Neural cell (in vitro differentiated cells): ENCODE results near the gene EPHA1. TPM values are rescaled to one million over a fixed set of nuclear protein-coding genes. Genes with fewer than 3 reads are reported as not detected.

Source experiments
- H2AFZ ChIP-seq: fragments of 200-600, 300-800 bp; sonication (generic), shearing (Covaris generic); 2 replicates; pipeline ENCODE4 v1.6.0; 2014; ENCODE audit warnings: low read depth, mild to moderate bottlenecking, antibody characterized with exemption, low read length, moderate library complexity
- H3F3A ChIP-seq: fragments of 200-600 bp; shearing (Covaris generic); 2 replicates; pipeline ENCODE4 v1.6.1; 2016; ENCODE audit warnings: mild to moderate bottlenecking, moderate library complexity, mixed read lengths, antibody characterized with exemption, low read length; ENCODE audit not compliant: insufficient read depth, poor library complexity, severe bottlenecking
- H3K27ac ChIP-seq: fragments of 200-600, 300-800 bp; sonication (generic), shearing (Covaris generic); 2 replicates; pipeline ENCODE4 v1.5.1; 2014; ENCODE audit warnings: mild to moderate bottlenecking, low read length, moderate library complexity
- H3K27me3 ChIP-seq: fragments of 300-800, 200-600 bp; sonication (generic), shearing (Covaris generic); 2 replicates; pipeline ENCODE4 v1.6.0; 2014; ENCODE audit warnings: mild to moderate bottlenecking, low read depth, low read length, moderate library complexity; ENCODE audit not compliant: insufficient read depth
- H3K36me3 ChIP-seq: fragments of 300-800, 200-600 bp; sonication (generic), shearing (Covaris generic); 2 replicates; pipeline ENCODE4 v1.5.1; 2014; ENCODE audit warnings: mild to moderate bottlenecking, antibody characterized with exemption, low read length, moderate library complexity; ENCODE audit not compliant: insufficient read depth
- H3K4me2 ChIP-seq: fragments of 300-800, 200-600 bp; sonication (generic), shearing (Covaris generic); 2 replicates; pipeline ENCODE4 v1.6.0; 2014; ENCODE audit warnings: mild to moderate bottlenecking, low read length
- H3K4me3 ChIP-seq: fragments of 300-800, 200-600 bp; sonication (generic), shearing (Covaris generic); 2 replicates; pipeline ENCODE4 v1.5.1; 2014; ENCODE audit warnings: mild to moderate bottlenecking, low read length, moderate library complexity
- H3K79me2 ChIP-seq: fragments of 200-600 bp; shearing (Covaris generic); replicated peaks from 2 replicates; pipeline ENCODE4 v1.6.0; 2014; ENCODE audit warnings: mild to moderate bottlenecking, low read length, moderate library complexity; ENCODE audit not compliant: insufficient read depth
- H3K9ac ChIP-seq: fragments of 300-800, 200-600 bp; sonication (generic), shearing (Covaris generic); 2 replicates; pipeline ENCODE4 v1.6.1; 2016; ENCODE audit warnings: mild to moderate bottlenecking, low read length, mixed read lengths
- H3K9me2 ChIP-seq: fragments of 200-600 bp; shearing (Covaris generic); 2 replicates; pipeline ENCODE4 v1.6.1; 2016; ENCODE audit warnings: mild to moderate bottlenecking, low read length, mixed read lengths; ENCODE audit not compliant: insufficient read depth
- H3K9me3 ChIP-seq: fragments of 200-600, 300-800 bp; sonication (generic), shearing (Covaris generic); 2 replicates; pipeline ENCODE4 v1.6.1; 2016; ENCODE audit warnings: mild to moderate bottlenecking, mixed run types, low read length, moderate library complexity, mixed read lengths
- H4K20me1 ChIP-seq: fragments of 200-600 bp; shearing (Covaris generic); 2 replicates; pipeline ENCODE4 v1.6.1; 2016; ENCODE audit warnings: mild to moderate bottlenecking, mixed run types; ENCODE audit not compliant: insufficient read depth
- EP300 ChIP-seq: fragments of 450-650 bp; conservative IDR thresholded peaks from 2 replicates; pipeline ENCODE4 v1.6.1; 2014; ENCODE audit warnings: antibody characterized with exemption, mild to moderate bottlenecking, moderate library complexity; ENCODE audit not compliant: poor library complexity, severe bottlenecking
- EZH2 ChIP-seq: fragments of 200-600, 300-800 bp; shearing (Covaris generic), sonication (generic); IDR thresholded peaks from 2 replicates; pipeline ENCODE4 v1.6.1; 2014; ENCODE audit warnings: antibody characterized with exemption, low read length, borderline replicate concordance, mild to moderate bottlenecking; ENCODE audit not compliant: insufficient read depth, poor library complexity, severe bottlenecking
- MXI1 ChIP-seq: fragments of 450-650 bp; conservative IDR thresholded peaks from 2 replicates; pipeline ENCODE4 v1.6.1; 2014; ENCODE audit warnings: antibody characterized with exemption, mild to moderate bottlenecking; ENCODE audit not compliant: poor library complexity, severe bottlenecking
- POLR2AphosphoS5 ChIP-seq: IDR thresholded peaks from 2 replicates; pipeline ENCODE4 v1.6.1; 2012
- RAD21 ChIP-seq: fragments of 450-650 bp; conservative IDR thresholded peaks from 2 replicates; pipeline ENCODE4 v1.6.1; 2014; ENCODE audit warnings: antibody characterized with exemption, mild to moderate bottlenecking, moderate library complexity
- SMC3 ChIP-seq: fragments of 450-650 bp; conservative IDR thresholded peaks from 2 replicates; pipeline ENCODE4 v1.6.1; 2014; ENCODE audit warnings: antibody characterized with exemption, mild to moderate bottlenecking, moderate library complexity; ENCODE audit not compliant: poor library complexity
- TAF1 ChIP-seq: IDR thresholded peaks from 2 replicates; pipeline ENCODE4 v1.6.1; 2012; ENCODE audit warnings: low read depth
- polyA plus RNA-seq: library from polyadenylated mRNA; depleted of rRNA; stranded (reverse); fragments of >200 nt; gene quantifications from 2 replicates; pipeline ENCODE4 v1.2.3, GENCODE V29; 2014
- TF ChIP-seq, protein P1 (sequence below): fragments of 450-650 bp; IDR thresholded peaks from 2 replicates; pipeline ENCODE4 v1.5.1; 2014; ENCODE audit warnings: antibody characterized with exemption, mild to moderate bottlenecking, moderate library complexity; ENCODE audit not compliant: poor library complexity, severe bottlenecking
- TF ChIP-seq, protein P2 (sequence below): IDR thresholded peaks from 2 replicates; pipeline ENCODE4 v1.6.1; 2012; ENCODE audit warnings: borderline replicate concordance

The EPHA1 gene
- polyA plus RNA-seq, 1 donor from 2014 or later = not detected

DNA sequence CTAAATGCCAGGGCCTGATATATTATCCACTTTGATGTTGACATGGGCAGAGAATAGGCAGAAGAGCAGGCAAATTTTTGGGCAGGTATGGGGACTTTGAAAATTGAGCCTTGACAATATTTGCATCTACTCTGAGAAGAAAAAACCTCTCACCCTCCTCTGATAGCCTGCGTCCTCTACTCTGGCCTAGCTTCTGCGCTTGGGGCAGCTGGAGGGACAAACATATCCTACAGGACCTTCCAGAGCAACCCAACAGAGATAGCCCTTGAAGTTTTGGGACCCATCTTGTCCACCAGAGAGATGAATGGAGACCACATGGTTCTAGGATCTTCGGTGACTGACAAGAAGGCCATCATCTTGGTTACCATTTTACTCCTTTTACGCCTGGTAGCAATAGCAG is 34.5 kb upstream of the EPHA1 start, which contains the start of gene TAS2R60:
TSS of gene TAS2R60 (plus strand) at position 301 of the 400 bp plus-strand sequence. CDS start at position 301, 0 bp downstream.
- H3K4me2 ChIP-seq = no peak within 1 kb of the TSS
- H3K36me3 ChIP-seq = no peaks in the 10 kb centered on the region
- H2AFZ ChIP-seq = no peak within 1 kb of the TSS
- H3K9me3 ChIP-seq = no peaks in the 10 kb centered on the region
- H3K79me2 ChIP-seq = no peaks in the 10 kb centered on the region
- H3K9me2 ChIP-seq = no peaks in the 10 kb centered on the region
- TF ChIP-seq RAD21 (no peak), EP300 (no peak), POLR2AphosphoS5 (no peak), MXI1 (no peak), TAF1 (no peak), EZH2 (no peak), SMC3 (no peak)
- TF ChIP-seq, protein P1, sequence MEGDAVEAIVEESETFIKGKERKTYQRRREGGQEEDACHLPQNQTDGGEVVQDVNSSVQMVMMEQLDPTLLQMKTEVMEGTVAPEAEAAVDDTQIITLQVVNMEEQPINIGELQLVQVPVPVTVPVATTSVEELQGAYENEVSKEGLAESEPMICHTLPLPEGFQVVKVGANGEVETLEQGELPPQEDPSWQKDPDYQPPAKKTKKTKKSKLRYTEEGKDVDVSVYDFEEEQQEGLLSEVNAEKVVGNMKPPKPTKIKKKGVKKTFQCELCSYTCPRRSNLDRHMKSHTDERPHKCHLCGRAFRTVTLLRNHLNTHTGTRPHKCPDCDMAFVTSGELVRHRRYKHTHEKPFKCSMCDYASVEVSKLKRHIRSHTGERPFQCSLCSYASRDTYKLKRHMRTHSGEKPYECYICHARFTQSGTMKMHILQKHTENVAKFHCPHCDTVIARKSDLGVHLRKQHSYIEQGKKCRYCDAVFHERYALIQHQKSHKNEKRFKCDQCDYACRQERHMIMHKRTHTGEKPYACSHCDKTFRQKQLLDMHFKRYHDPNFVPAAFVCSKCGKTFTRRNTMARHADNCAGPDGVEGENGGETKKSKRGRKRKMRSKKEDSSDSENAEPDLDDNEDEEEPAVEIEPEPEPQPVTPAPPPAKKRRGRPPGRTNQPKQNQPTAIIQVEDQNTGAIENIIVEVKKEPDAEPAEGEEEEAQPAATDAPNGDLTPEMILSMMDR = no peak
- TF ChIP-seq, protein P2, sequence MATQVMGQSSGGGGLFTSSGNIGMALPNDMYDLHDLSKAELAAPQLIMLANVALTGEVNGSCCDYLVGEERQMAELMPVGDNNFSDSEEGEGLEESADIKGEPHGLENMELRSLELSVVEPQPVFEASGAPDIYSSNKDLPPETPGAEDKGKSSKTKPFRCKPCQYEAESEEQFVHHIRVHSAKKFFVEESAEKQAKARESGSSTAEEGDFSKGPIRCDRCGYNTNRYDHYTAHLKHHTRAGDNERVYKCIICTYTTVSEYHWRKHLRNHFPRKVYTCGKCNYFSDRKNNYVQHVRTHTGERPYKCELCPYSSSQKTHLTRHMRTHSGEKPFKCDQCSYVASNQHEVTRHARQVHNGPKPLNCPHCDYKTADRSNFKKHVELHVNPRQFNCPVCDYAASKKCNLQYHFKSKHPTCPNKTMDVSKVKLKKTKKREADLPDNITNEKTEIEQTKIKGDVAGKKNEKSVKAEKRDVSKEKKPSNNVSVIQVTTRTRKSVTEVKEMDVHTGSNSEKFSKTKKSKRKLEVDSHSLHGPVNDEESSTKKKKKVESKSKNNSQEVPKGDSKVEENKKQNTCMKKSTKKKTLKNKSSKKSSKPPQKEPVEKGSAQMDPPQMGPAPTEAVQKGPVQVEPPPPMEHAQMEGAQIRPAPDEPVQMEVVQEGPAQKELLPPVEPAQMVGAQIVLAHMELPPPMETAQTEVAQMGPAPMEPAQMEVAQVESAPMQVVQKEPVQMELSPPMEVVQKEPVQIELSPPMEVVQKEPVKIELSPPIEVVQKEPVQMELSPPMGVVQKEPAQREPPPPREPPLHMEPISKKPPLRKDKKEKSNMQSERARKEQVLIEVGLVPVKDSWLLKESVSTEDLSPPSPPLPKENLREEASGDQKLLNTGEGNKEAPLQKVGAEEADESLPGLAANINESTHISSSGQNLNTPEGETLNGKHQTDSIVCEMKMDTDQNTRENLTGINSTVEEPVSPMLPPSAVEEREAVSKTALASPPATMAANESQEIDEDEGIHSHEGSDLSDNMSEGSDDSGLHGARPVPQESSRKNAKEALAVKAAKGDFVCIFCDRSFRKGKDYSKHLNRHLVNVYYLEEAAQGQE = no peak
- no peak within 1 kb of the TSS for H3K9ac ChIP-seq
- no peaks in the 10 kb centered on the region for H3K27me3 ChIP-seq
- H3K27ac ChIP-seq = no peak within 1 kb of the TSS
- no peaks in the 10 kb centered on the region for H4K20me1 ChIP-seq
- H3K4me3 ChIP-seq = no peak within 1 kb of the TSS
- no peaks in the 10 kb centered on the region for H3F3A ChIP-seq

- Histone ChIP-seq H2AFZ (no peak overlapping the region), H3K9me2 (no peaks in the 10 kb centered on the region), H3K4me2 (no peak overlapping the region), H3K27ac (no peak overlapping the region), H4K20me1 (no peaks in the 10 kb centered on the region), H3K4me3 (no peak overlapping the region), H3F3A (no peaks in the 10 kb centered on the region), H3K79me2 (no peaks in the 10 kb centered on the region), H3K9me3 (no peaks in the 10 kb centered on the region), H3K36me3 (no peaks in the 10 kb centered on the region), H3K9ac (no peak overlapping the region), H3K27me3 (no peaks in the 10 kb centered on the region)
- TF ChIP-seq EP300 (no peak), MXI1 (no peak), EZH2 (no peak), SMC3 (no peak), RAD21 (no peak), TAF1 (no peak), POLR2AphosphoS5 (no peak)
- TF ChIP-seq, protein P1 = no peak
- TF ChIP-seq, protein P2 = no peak
Measured at GRCh38 chr7:143439866-143440265, 31.2 kb upstream of the EPHA1 start.
